ENCODE data around the gene ARPC1B. TPM values are rescaled to one million over a fixed set of nuclear protein-coding genes. Genes with fewer than 3 reads are reported as not detected.
A peak's percentile ranks its signal among the peaks of the same experiment; 100 is the strongest.

The ARPC1B gene
- total and polyA plus RNA-seq, 9 of the 15 experiments (the other 6 are each of a cell fraction or from before 2014, with no cell fraction given): 6.7 to 357 (median 211) TPM

DNA sequence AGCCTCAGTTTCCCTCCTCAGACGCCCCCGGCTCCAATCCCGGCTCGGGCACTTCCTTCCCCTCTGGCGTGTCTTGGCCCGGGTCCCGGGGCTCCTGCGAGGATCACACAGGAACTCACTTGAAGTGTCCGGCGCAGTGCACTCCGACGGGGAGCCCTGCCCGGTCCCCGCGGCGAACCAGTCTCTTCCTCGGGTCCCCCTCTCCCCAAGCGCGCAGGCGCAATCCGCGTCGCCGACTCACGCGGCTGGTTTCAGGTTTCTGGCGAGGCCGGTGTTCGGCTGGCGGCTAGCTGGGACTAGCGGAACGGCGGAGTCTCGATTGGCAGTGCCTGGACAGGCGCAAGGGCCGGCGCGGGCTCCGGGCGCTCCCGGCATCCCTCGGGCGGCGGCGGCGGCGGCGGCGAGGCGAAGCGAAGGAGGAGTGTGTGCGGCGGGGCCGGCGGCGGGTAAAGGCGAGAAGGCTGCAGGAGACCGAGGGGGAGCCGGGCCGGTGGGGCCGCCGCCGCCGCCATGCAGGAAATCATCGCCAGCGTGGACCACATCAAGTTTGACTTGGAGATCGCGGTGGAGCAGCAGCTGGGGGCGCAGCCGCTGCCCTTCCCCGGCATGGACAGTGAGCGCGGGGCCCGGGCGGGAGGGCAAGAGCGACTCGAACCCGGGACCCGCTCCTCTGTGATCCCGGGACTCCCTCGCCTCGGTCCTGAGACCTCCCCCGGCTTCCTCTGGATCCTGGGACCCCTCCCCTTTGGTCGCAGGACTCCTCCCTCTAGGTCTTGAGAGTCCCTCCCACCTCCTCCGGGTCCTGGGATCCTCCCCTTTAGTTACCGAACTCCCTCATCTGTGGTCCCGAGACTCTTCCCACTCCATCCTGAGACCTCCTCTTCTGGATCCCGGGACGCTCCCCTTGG, 64.3 kb downstream of the ARPC1B start, which contains the start of the genes CPSF4 and PTCD1 (continued):
- TF ChIP-seq, protein P1, sequence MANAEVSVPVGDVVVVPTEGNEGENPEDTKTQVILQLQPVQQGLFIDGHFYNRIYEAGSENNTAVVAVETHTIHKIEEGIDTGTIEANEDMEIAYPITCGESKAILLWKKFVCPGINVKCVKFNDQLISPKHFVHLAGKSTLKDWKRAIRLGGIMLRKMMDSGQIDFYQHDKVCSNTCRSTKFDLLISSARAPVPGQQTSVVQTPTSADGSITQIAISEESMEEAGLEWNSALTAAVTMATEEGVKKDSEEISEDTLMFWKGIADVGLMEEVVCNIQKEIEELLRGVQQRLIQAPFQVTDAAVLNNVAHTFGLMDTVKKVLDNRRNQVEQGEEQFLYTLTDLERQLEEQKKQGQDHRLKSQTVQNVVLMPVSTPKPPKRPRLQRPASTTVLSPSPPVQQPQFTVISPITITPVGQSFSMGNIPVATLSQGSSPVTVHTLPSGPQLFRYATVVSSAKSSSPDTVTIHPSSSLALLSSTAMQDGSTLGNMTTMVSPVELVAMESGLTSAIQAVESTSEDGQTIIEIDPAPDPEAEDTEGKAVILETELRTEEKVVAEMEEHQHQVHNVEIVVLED (CRISPR knock-in tag; IDR thresholded peaks at IDR 0.05): peak; percentile 94
- no peak for TF ChIP-seq HEY1 (CRISPR knock-in tag; IDR thresholded peaks at IDR 0.05; ENCODE audit: borderline replicate concordance)
- TF ChIP-seq CREBBP (IDR thresholded peaks at IDR 0.05; ENCODE audit: low read depth, low read length): no peak
- TF ChIP-seq ZNF133 (CRISPR knock-in tag; IDR thresholded peaks at IDR 0.05): 0 out of 2 replicates have a peak, but pooled peaks have one; percentile 56
- TF ChIP-seq CGGBP1 (CRISPR knock-in tag; IDR thresholded peaks at IDR 0.05): peak; percentile 55; the same call in 1 of the 2 replicates
- TF ChIP-seq SIN3B (IDR thresholded peaks at IDR 0.05; ENCODE audit: low read depth): peak; percentile 78; the same call in 1 of the 2 replicates
- peak; percentile 44; the same call in 1 of the 2 replicates for TF ChIP-seq FOSL1 (tag; conservative IDR thresholded peaks at IDR 0.05)
- TF ChIP-seq RFX5 (IDR thresholded peaks at IDR 0.05; ENCODE audit: low read depth, low read length): no peak
- TF ChIP-seq ZFP1 (CRISPR knock-in tag; IDR thresholded peaks at IDR 0.05): peak; percentile 45; the same call in 1 of the 2 replicates
- peak; percentile 90 for TF ChIP-seq CREM (IDR thresholded peaks at IDR 0.05; ENCODE audit: low read depth)
- peak; percentile 78 for TF ChIP-seq ZFX (CRISPR knock-in tag; IDR thresholded peaks at IDR 0.05)
- peak; percentile 80 for TF ChIP-seq SMAD4 (CRISPR knock-in tag; conservative IDR thresholded peaks at IDR 0.05)
- peak in 1 of 2 experiments; percentile 25; a peak in 1 of 4 replicates for TF ChIP-seq TRIM24 (IDR thresholded peaks at IDR 0.05)
- TF ChIP-seq CTBP1 (IDR thresholded peaks at IDR 0.05; ENCODE audit: borderline replicate concordance): peak; percentile 80
- no peak for TF ChIP-seq ZNF354B (CRISPR knock-in tag; IDR thresholded peaks at IDR 0.05)
- peak; percentile 53 for TF ChIP-seq RBM39 (optimal IDR thresholded peaks at IDR 0.05; ENCODE audit: low read depth, low read length)
- TF ChIP-seq MECOM (CRISPR knock-in tag; IDR thresholded peaks at IDR 0.05): no peak
- TF ChIP-seq, protein P2, sequence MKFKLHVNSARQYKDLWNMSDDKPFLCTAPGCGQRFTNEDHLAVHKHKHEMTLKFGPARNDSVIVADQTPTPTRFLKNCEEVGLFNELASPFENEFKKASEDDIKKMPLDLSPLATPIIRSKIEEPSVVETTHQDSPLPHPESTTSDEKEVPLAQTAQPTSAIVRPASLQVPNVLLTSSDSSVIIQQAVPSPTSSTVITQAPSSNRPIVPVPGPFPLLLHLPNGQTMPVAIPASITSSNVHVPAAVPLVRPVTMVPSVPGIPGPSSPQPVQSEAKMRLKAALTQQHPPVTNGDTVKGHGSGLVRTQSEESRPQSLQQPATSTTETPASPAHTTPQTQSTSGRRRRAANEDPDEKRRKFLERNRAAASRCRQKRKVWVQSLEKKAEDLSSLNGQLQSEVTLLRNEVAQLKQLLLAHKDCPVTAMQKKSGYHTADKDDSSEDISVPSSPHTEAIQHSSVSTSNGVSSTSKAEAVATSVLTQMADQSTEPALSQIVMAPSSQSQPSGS (CRISPR knock-in tag; IDR thresholded peaks at IDR 0.05): no peak
- no peak for TF ChIP-seq HDGF (IDR thresholded peaks at IDR 0.05)
- TF ChIP-seq NONO (IDR thresholded peaks at IDR 0.05; ENCODE audit: low read depth in 2 of 2, low read length in 1 of 2): peak; percentile 76 to 89; a peak in 3 of 4 replicates
- peak in 1 of 2 experiments; percentile 100; a peak in 2 of 4 replicates for TF ChIP-seq MLLT1 (IDR thresholded peaks at IDR 0.05)
- TF ChIP-seq HOXB6 (CRISPR knock-in tag; IDR thresholded peaks at IDR 0.05; ENCODE audit: borderline replicate concordance): no peak; the same call in 1 of the 2 replicates
- TF ChIP-seq ZKSCAN1 (IDR thresholded peaks at IDR 0.05; ENCODE audit: low read depth, low read length): peak; percentile 75

All from K562 (cell line).